ENCODE data around the gene ABTB2.

The ABTB2 gene

DNA sequence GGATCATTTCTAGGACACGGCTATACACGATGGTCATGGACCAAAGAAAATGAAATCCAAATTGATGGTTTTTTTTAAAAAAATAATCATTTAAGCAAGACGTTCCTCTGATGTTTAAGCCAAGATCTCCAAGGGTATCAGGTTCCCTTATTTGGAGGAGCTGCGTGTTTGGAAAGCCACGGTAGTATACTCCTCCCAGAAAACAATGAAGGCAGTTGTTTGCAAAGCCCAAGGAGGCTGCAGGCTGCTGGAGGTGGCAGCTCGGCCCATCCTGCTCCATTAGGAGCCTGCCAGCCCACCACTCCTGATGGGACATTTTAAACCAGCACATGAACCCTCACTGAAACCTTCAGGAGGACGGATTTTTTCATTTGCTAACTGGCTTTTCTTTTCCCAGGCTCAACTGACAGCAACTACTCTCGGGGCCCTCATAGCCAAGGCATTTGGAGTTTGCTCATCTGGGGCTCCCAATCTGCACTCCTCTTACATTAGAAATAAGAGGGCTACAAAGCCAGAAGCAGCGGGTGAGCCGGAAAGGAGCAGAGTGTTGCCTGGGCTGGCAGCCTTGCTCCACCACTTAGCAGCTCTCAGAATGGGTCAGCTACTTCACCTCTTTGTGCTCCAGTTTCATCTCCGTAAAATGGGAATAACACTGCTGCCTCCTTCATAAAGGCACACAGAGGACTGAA, 58.4 kb downstream of the ABTB2 start:
- no peak overlapping the region for H3K4me3 ChIP-seq (ENCODE audit: low read depth, low read length)
- no peaks in the 10 kb centered on the region for H3K27me3 ChIP-seq (ENCODE audit: insufficient read depth, low read depth, severe bottlenecking)
- TF ChIP-seq CTCF (IDR thresholded peaks at IDR 0.05; ENCODE audit: low read depth, low read length): no peak
- no peak for DNase-seq
- no peaks in the 10 kb centered on the region for H3K9me3 ChIP-seq (ENCODE audit: severe bottlenecking)
- no peak overlapping the region for H3K27ac ChIP-seq
- H3K36me3 ChIP-seq: no peaks in the 10 kb centered on the region

DNA sequence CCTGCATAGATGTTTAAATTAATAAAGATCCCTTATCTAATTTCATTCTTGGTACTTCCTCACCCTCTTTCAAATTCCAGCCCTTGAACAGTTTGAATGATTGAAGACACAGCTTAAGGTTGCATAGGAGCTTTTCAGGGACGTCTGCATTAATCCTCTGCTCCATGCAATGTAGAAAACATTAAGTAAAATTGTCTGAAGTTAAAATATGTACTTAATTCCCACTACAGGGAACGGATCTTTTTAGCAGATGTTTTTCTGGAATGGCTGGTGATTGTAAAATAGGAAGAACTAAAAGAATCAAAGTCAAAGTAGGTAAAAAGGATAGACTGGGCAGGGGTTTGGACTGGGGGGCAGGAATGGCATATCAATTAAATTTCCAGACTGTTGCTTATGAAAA, 58.9 kb downstream of the ABTB2 start:
- Histone ChIP-seq H3K9me3 (ENCODE audit: severe bottlenecking) (no peaks in the 10 kb centered on the region), H3K36me3 (no peaks in the 10 kb centered on the region), H3K27ac (no peak overlapping the region), H3K4me3 (ENCODE audit: low read depth, low read length) (no peak overlapping the region), H3K27me3 (ENCODE audit: insufficient read depth, low read depth, severe bottlenecking) (no peaks in the 10 kb centered on the region)
- no peak for TF ChIP-seq CTCF (IDR thresholded peaks at IDR 0.05; ENCODE audit: low read depth, low read length)
- DNase-seq: no peak

GRCh38 chr11:34296412-34296811, 61.4 kb downstream of the ABTB2 start:
- Histone ChIP-seq H3K27me3 (ENCODE audit: insufficient read depth, low read depth, severe bottlenecking) (no peaks in the 10 kb centered on the region), H3K4me3 (ENCODE audit: low read depth, low read length) (no peak overlapping the region), H3K36me3 (no peaks in the 10 kb centered on the region), H3K27ac (no peak overlapping the region), H3K9me3 (ENCODE audit: severe bottlenecking) (no peaks in the 10 kb centered on the region)
- DNase-seq: no peak
- no peak for TF ChIP-seq CTCF (IDR thresholded peaks at IDR 0.05; ENCODE audit: low read depth, low read length)

- TF ChIP-seq CTCF (IDR thresholded peaks at IDR 0.05; ENCODE audit: low read depth, low read length): no peak
- Histone ChIP-seq H3K4me3 (ENCODE audit: low read depth, low read length) (no peak overlapping the region), H3K27me3 (ENCODE audit: insufficient read depth, low read depth, severe bottlenecking) (no peaks in the 10 kb centered on the region), H3K36me3 (no peaks in the 10 kb centered on the region), H3K27ac (no peak overlapping the region), H3K9me3 (ENCODE audit: severe bottlenecking) (no peaks in the 10 kb centered on the region)
- DNase-seq: no peak
These were observed 65.3 kb downstream of the ABTB2 start for GRCh38 chr11:34292546-34292945.

GRCh38 chr11:34292111-34292510, 65.7 kb downstream of the ABTB2 start:
- H3K9me3 ChIP-seq (ENCODE audit: severe bottlenecking): no peaks in the 10 kb centered on the region
- DNase-seq: no peak
- H3K27me3 ChIP-seq (ENCODE audit: insufficient read depth, low read depth, severe bottlenecking): no peaks in the 10 kb centered on the region
- H3K36me3 ChIP-seq: no peaks in the 10 kb centered on the region
- no peak overlapping the region for H3K27ac ChIP-seq
- no peak for TF ChIP-seq CTCF (IDR thresholded peaks at IDR 0.05; ENCODE audit: low read depth, low read length)
- H3K4me3 ChIP-seq (ENCODE audit: low read depth, low read length): no peak overlapping the region

GRCh38 chr11:34290926-34291325, 66.9 kb downstream of the ABTB2 start:
- Histone ChIP-seq H3K4me3 (ENCODE audit: low read depth, low read length) (no peak overlapping the region), H3K36me3 (no peaks in the 10 kb centered on the region), H3K27ac (no peak overlapping the region), H3K9me3 (ENCODE audit: severe bottlenecking) (no peaks in the 10 kb centered on the region), H3K27me3 (ENCODE audit: insufficient read depth, low read depth, severe bottlenecking) (no peaks in the 10 kb centered on the region)
- TF ChIP-seq CTCF (IDR thresholded peaks at IDR 0.05; ENCODE audit: low read depth, low read length): no peak
- no peak for DNase-seq

Measured in WERI-Rb-1 (cell line).